Psoas muscle (tissue), 8 donors: ENCODE data around the gene MYLK2. TPM values are rescaled to one million over a fixed set of nuclear protein-coding genes. Genes with fewer than 3 reads are reported as not detected.
A peak's percentile ranks its signal among the peaks of the same experiment; 100 is the strongest.

ENCODE experiments used
- ATAC-seq, 4 donors: fragments of 200-7000 bp; cut with Tn5 transposase; one replicate each; pipeline ENCODE4 v1.9.1; 2020; ENCODE audit warnings: moderate library complexity in 3 of 4, mild to moderate bottlenecking in 2 of 4
- DNase-seq, 2 donors: peaks; one replicate each; pipeline ENCODE4 v3.0.0-alpha.2; 2020
- H3K27ac ChIP-seq: fragments of 200-600 bp; one replicate; pipeline ENCODE4 v1.8.0; 2022
- H3K27me3 ChIP-seq, 3 donors: fragments of 200-600 bp in 1 of 3; one replicate each; pipeline versions ENCODE4 v1.6.1 to v1.8.0; 2013 to 2022; ENCODE audit warnings: low read length in 2 of 3, mild to moderate bottlenecking in 2 of 3, moderate library complexity in 1 of 3; ENCODE audit not compliant: insufficient read depth in 3 of 3
- H3K36me3 ChIP-seq, 2 donors: fragments of 200-600 bp in 1 of 2; one replicate each; pipeline versions ENCODE4 v1.6.1 to v1.8.0; 2013 to 2022; ENCODE audit warnings: low read depth in 1 of 2, mild to moderate bottlenecking in 1 of 2, moderate library complexity in 1 of 2; ENCODE audit not compliant: insufficient read depth in 1 of 2
- H3K4me1 ChIP-seq: fragments of 200-600 bp; one replicate; pipeline ENCODE4 v1.8.0; 2022
- H3K4me3 ChIP-seq: fragments of 200-600 bp; one replicate; pipeline ENCODE4 v1.8.0; 2022; ENCODE audit warnings: mild to moderate bottlenecking
- H3K9me3 ChIP-seq: fragments of 200-600 bp; one replicate; pipeline ENCODE4 v1.8.0; 2022
- CTCF ChIP-seq: fragments of 200-600 bp; IDR thresholded peaks from one replicate; pipeline ENCODE4 v1.8.0; 2022; ENCODE audit warnings: antibody characterized with exemption
- WGBS, 3 donors: extraction: QIAGEN DNeasy Blood & Tissue Kit; methylation state at CpG; one replicate each; pipeline versions ENCODE4 v1.1.6 to v1.1.7; 2013; 5-methylcytosine and 5-hydroxymethylcytosine counted together
- intact Hi-C, 2 donors: fragments of 100-400 bp; cut with DNase I; formaldehyde crosslinking; loops; one replicate each; pipeline versions ENCODE4 v1.11.0 to v1.14.2; 2022
- polyA plus RNA-seq, 3 donors: library from polyadenylated mRNA; stranded (reverse); fragments of 200-250 nt; gene quantifications; one replicate each; pipeline ENCODE4 v1.2.3, GENCODE V29; 2013
- total RNA-seq, 4 donors: library from RNA; stranded (reverse); fragmentation: NEBNext Ultra II Directional in 2 of 4; extraction: Animal tissue kit (Norgen Biotek cat#: 25700) in 2 of 4; gene quantifications; one replicate each; pipeline versions ENCODE4 v1.2.1 to v1.2.4, GENCODE V29; 2021 to 2023
- donor health status: healthy with polysubstance abuse.
- donor health status: DM: no; HTN: no; CAD: no; lungs with moderate emphysema.
- donor health status: Bipolar disorder and iron deficiency.
- donor health status: healthy.
- donor health status: DM: yes; HTN: yes; CAD: no.
- donor health status: DM: no; HTN: no; CAD: no.
- donor health status: DM: no; HTN: no; CAD: no.
- donor health status: DM: yes; HTN: yes; CAD: no.

Gene MYLK2
- total and polyA plus RNA-seq, 7 donors: 30.6 to 273 (median 94.5) TPM

GRCh38 chr20:31869673-31869941, 50.5 kb downstream of the MYLK2 start:
- Histone ChIP-seq H3K36me3 (no peaks in the 10 kb centered on the region), H3K4me1 (peaks cover 4% of the 10 kb centered on the region), H3K9me3 (no peaks in the 10 kb centered on the region), H3K27me3 (peaks cover 0 to 34% (median 12%) of the 10 kb centered on the region in 3 donors), H3K4me3 (peak overlapping the region; percentile 71), H3K27ac (no peak overlapping the region)
- DNase-seq (no peak), ATAC-seq (peak in 2 of 4 donors; percentile 3 to 18)
- WGBS, 3 donors: 0 to 25% (median 7%) methylated on average over 1 of the region's 1 CpG
- intact Hi-C loops: no loop called here
- no peak for TF ChIP-seq CTCF

GRCh38 chr20:31869942-31870725, 51.0 kb downstream of the MYLK2 start, which contains the start of the genes DUSP15 and TTLL9:
DUSP15 (minus strand) TSS chr20:31870527; CDS start chr20:31870337, 190 bp downstream.
TTLL9 (plus strand) TSS chr20:31870634; CDS start chr20:31871127, 493 bp downstream.
- peaks cover 4% of the 10 kb centered on the region for H3K4me1 ChIP-seq
- no peaks in the 10 kb centered on the region for H3K9me3 ChIP-seq
- peak within 1 kb of the TSS; percentile 71 for H3K4me3 ChIP-seq
- no peak for TF ChIP-seq CTCF
- H3K36me3 ChIP-seq: no peaks in the 10 kb centered on the region
- DNase-seq (peak in 1 of 2 donors; percentile 60), ATAC-seq (peak; percentile 60 to 76 (median 68))
- no peak within 1 kb of the TSS for H3K27ac ChIP-seq
- peaks cover 0 to 34% (median 12%) of the 10 kb centered on the region in 3 donors for H3K27me3 ChIP-seq
- 0 to 1% (median 0%) methylated on average over 34 to 80 of the region's 80 CpGs for WGBS, 3 donors
- intact Hi-C loops: no loop called here

GRCh38 chr20:31870726-31871617, 51.8 kb downstream of the MYLK2 start:
- peaks cover 0 to 34% (median 12%) of the 10 kb centered on the region in 3 donors for H3K27me3 ChIP-seq
- H3K36me3 ChIP-seq: no peaks in the 10 kb centered on the region
- intact Hi-C loops: no loop called here
- no peaks in the 10 kb centered on the region for H3K9me3 ChIP-seq
- no peak for TF ChIP-seq CTCF
- no peak overlapping the region for H3K27ac ChIP-seq
- DNase-seq (no peak), ATAC-seq (peak in 2 of 4 donors; percentile 8 to 16)
- 9 to 26% (median 11%) methylated on average over 12 to 24 of the region's 24 CpGs for WGBS, 3 donors
- H3K4me3 ChIP-seq: peak overlapping the region; percentile 71
- peaks cover 4% of the 10 kb centered on the region for H3K4me1 ChIP-seq

GRCh38 chr20:31871618-31871954, 52.4 kb downstream of the MYLK2 start:
- no peak for TF ChIP-seq CTCF
- H3K4me3 ChIP-seq: no peak overlapping the region
- peaks cover 4% of the 10 kb centered on the region for H3K4me1 ChIP-seq
- intact Hi-C loops: no loop called here
- DNase-seq (no peak), ATAC-seq (no peak)
- H3K27me3 ChIP-seq: peaks cover 0 to 34% (median 12%) of the 10 kb centered on the region in 3 donors
- no peaks in the 10 kb centered on the region for H3K9me3 ChIP-seq
- H3K36me3 ChIP-seq: no peaks in the 10 kb centered on the region
- 92 to 100% (median 96%) methylated on average over 1 of the region's 1 CpG for WGBS, 3 donors
- no peak overlapping the region for H3K27ac ChIP-seq
